ENCODE results near the gene RAB8B. TPM values are rescaled to one million over a fixed set of nuclear protein-coding genes. Genes with fewer than 3 reads are reported as not detected.

RAB8B gene
- total and polyA plus RNA-seq, 9 of the 15 experiments (the other 6 are each of a cell fraction or from before 2014, with no cell fraction given), result 7.8 to 32.1 (median 24.2) TPM

DNA sequence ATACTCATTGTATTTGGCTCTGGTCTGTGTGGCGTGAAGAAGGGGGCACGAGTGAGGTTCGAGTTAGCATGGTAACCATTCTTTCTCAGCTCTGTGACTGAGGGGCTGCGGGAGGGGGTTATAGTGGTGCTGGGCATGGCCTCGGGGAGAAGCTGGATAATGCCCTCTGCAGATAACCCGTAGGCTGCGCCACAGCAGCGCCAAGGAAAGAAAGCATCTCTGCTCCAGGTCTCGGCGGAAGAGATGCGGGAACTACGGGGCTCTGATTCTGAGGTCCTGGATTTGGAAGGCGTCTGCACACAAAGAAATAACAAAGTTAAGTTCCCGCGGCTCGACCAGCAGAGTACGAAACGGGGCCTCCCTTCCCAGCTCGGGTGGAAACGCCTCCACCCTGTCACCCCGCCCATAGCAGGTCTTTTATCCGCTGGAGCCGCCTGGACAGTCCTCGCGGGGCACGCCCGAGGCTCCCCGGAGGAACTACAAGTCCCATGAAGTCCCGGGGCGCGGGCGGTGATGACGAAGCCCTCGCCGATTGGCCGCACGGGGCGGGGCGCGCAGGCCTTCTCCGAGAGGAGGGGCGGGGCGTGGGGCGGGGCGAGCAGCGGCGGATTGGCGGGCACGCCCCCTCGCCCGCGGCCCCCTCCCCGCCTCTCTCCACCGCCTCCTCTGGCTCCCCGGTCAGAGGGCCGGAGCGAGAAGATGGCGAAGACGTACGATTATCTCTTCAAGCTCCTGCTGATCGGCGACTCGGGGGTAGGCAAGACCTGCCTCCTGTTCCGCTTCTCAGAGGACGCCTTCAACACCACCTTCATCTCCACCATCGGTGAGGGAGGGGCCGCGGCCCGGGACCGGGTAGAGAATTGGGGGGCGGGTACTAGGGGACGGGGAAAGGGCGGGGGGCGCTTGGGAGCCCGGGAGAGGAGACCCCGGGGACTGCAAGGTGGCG is at the start of gene RAB8B (continued):
- TF ChIP-seq SFPQ (IDR thresholded peaks at IDR 0.05; ENCODE audit: low read depth, low read length), result no peak
- no peak for TF ChIP-seq ASH1L (IDR thresholded peaks at IDR 0.05; ENCODE audit: borderline replicate concordance, low read depth, partially characterized antibody)
- TF ChIP-seq POLR2H (tag; IDR thresholded peaks at IDR 0.05; ENCODE audit: low read depth), result peak; percentile 48; the same call in 1 of the 2 replicates
- TF ChIP-seq ETV5 (CRISPR knock-in tag; IDR thresholded peaks at IDR 0.05; ENCODE audit: low read depth), result no peak
- TF ChIP-seq NFYB (IDR thresholded peaks at IDR 0.05; ENCODE audit: extremely low read depth, insufficient read length), result peak; percentile 32
- TF ChIP-seq POLR2A (conservative IDR thresholded peaks at IDR 0.05), result peak; percentile 65
- TF ChIP-seq RBM39 (optimal IDR thresholded peaks at IDR 0.05; ENCODE audit: low read depth, low read length), result no peak
- no peak for TF ChIP-seq ZKSCAN8 (CRISPR knock-in tag; IDR thresholded peaks at IDR 0.05)
- TF ChIP-seq FOSL1 (tag; conservative IDR thresholded peaks at IDR 0.05), result peak; percentile 26; the same call in 1 of the 2 replicates
- TF ChIP-seq GMEB1 (CRISPR knock-in tag; IDR thresholded peaks at IDR 0.05), result peak; percentile 56; the same call in 1 of the 2 replicates
- peak; percentile 65; the same call in 1 of the 2 replicates for TF ChIP-seq KAT7 (CRISPR knock-in tag; IDR thresholded peaks at IDR 0.05; ENCODE audit: borderline replicate concordance)
- TF ChIP-seq RBBP5 (IDR thresholded peaks at IDR 0.05; ENCODE audit: borderline replicate concordance, insufficient read depth, low read length, poor library complexity, severe bottlenecking), result peak; percentile 50
- TF ChIP-seq, protein P1, sequence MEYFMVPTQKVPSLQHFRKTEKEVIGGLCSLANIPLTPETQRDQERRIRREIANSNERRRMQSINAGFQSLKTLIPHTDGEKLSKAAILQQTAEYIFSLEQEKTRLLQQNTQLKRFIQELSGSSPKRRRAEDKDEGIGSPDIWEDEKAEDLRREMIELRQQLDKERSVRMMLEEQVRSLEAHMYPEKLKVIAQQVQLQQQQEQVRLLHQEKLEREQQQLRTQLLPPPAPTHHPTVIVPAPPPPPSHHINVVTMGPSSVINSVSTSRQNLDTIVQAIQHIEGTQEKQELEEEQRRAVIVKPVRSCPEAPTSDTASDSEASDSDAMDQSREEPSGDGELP (CRISPR knock-in tag; IDR thresholded peaks at IDR 0.05; ENCODE audit: borderline replicate concordance), result peak; percentile 74; the same call in 1 of the 2 replicates
- TF ChIP-seq ZBTB12 (CRISPR knock-in tag; IDR thresholded peaks at IDR 0.05), result peak; percentile 95
- TF ChIP-seq, protein P2, sequence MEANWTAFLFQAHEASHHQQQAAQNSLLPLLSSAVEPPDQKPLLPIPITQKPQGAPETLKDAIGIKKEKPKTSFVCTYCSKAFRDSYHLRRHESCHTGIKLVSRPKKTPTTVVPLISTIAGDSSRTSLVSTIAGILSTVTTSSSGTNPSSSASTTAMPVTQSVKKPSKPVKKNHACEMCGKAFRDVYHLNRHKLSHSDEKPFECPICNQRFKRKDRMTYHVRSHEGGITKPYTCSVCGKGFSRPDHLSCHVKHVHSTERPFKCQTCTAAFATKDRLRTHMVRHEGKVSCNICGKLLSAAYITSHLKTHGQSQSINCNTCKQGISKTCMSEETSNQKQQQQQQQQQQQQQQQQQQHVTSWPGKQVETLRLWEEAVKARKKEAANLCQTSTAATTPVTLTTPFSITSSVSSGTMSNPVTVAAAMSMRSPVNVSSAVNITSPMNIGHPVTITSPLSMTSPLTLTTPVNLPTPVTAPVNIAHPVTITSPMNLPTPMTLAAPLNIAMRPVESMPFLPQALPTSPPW (CRISPR knock-in tag; IDR thresholded peaks at IDR 0.05), result peak; percentile 98
- peak; percentile 78 to 83 for TF ChIP-seq MAZ (CRISPR knock-in tag; conservative IDR thresholded peaks at IDR 0.05 in 1 of 2, IDR thresholded peaks at IDR 0.05 in 1 of 2)
